Caco-2 (cell line): Measurements from ENCODE around the gene SMURF2. TPM values are rescaled to one million over a fixed set of nuclear protein-coding genes. Genes with fewer than 3 reads are reported as not detected.

Source experiments
- BruUV-seq: library from RNA; stranded (reverse); fragments of 400-500 nt; replicated peaks from 2 replicates; lab custom pipeline; 2021; lab: Mats Ljungman, UMichigan
- CTCF ChIA-PET: fragments of 300-600 bp; sonication (Branson Sonifier 250); formaldehyde crosslinking; loops from one replicate; lab custom pipeline; 2022; ENCODE audit warnings: antibody characterized with exemption; lab: Charles Lee
- POLR2A ChIA-PET: fragments of 300-600 bp; sonication (Branson Sonifier 250); formaldehyde crosslinking; loops from one replicate; lab custom pipeline; 2022; ENCODE audit warnings: antibody characterized with exemption; lab: Charles Lee
- DNase-seq, 2 experiments: peaks; one replicate each; pipeline versions ENCODE4 v3.0.0 to v3.0.0-alpha.2; 2020 to 2022
- H3K27me3 ChIP-seq: replicated peaks from 2 replicates; pipeline ENCODE4 v1.6.0; 2011; ENCODE audit warnings: low read length; ENCODE audit not compliant: control insufficient read depth, insufficient read depth
- H3K36me3 ChIP-seq: 2 replicates; pipeline ENCODE4 v1.5.1; 2011; ENCODE audit warnings: low read length; ENCODE audit not compliant: control insufficient read depth, insufficient read depth
- H3K4me1 ChIP-seq: fragments of 250-450 bp; sonication (Bioruptor Pico); 2 replicates; pipeline ENCODE4 v1.5.1; 2020; ENCODE audit warnings: mild to moderate bottlenecking
- H3K4me3 ChIP-seq: 2 replicates; pipeline ENCODE4 v1.5.1; 2011; ENCODE audit warnings: low read depth, mild to moderate bottlenecking, control low read depth, low read length
- H3K9me3 ChIP-seq: fragments of 250-450 bp; sonication (Bioruptor Pico); 2 replicates; pipeline ENCODE4 v1.5.1; 2020; ENCODE audit warnings: mild to moderate bottlenecking, moderate library complexity
- H3K27ac Mint-ChIP-seq: one replicate; pipeline ENCODE4 v1.8.0; 2022; ENCODE audit warnings: mixed read lengths; ENCODE audit not compliant: unreplicated experiment
- H3K27me3 Mint-ChIP-seq: one replicate; pipeline ENCODE4 v1.8.0; 2022; ENCODE audit warnings: mixed read lengths; ENCODE audit not compliant: insufficient read depth, unreplicated experiment
- H3K36me3 Mint-ChIP-seq: one replicate; pipeline ENCODE4 v1.8.0; 2022; ENCODE audit warnings: mild to moderate bottlenecking, mixed read lengths; ENCODE audit not compliant: insufficient read depth, unreplicated experiment
- H3K4me1 Mint-ChIP-seq: one replicate; pipeline ENCODE4 v1.8.0; 2022; ENCODE audit warnings: low read depth, mixed read lengths; ENCODE audit not compliant: unreplicated experiment
- H3K4me3 Mint-ChIP-seq: one replicate; pipeline ENCODE4 v1.8.0; 2022; ENCODE audit warnings: mild to moderate bottlenecking, moderate library complexity, mixed read lengths; ENCODE audit not compliant: unreplicated experiment
- H3K9me3 Mint-ChIP-seq: one replicate; pipeline ENCODE4 v1.8.0; 2022; ENCODE audit warnings: mixed read lengths; ENCODE audit not compliant: unreplicated experiment
- intact Hi-C: fragments of 100-400 bp; cut with micrococcal nuclease; formaldehyde crosslinking; loops from one replicate; pipeline ENCODE4 v1.10.0; 2022; ENCODE audit not compliant: unreplicated experiment
- total RNA-seq: library from RNA; stranded (reverse); gene quantifications from 2 replicates; pipeline ENCODE4 v1.2.3, GENCODE V29; 2022
- TF ChIP-seq, protein P1 (sequence below), 2 experiments: fragments of 200-600 bp in 1 of 2; IDR thresholded peaks; 1 replicate in 1 of 2; 2 replicates in 1 of 2; pipeline versions ENCODE4 v1.5.1 to v1.8.0; 2011 to 2022; ENCODE audit warnings: antibody characterized with exemption in 1 of 2, control low read depth in 1 of 2, inconsistent platforms in 1 of 2, low read depth in 1 of 2, low read length in 1 of 2, mild to moderate bottlenecking in 1 of 2, moderate library complexity in 1 of 2; ENCODE audit not compliant: insufficient read depth in 1 of 2, severe bottlenecking in 1 of 2, unreplicated experiment in 1 of 2

The SMURF2 gene
- total RNA-seq, 1 experiment from 2014 or later, result 26.9 TPM

DNA sequence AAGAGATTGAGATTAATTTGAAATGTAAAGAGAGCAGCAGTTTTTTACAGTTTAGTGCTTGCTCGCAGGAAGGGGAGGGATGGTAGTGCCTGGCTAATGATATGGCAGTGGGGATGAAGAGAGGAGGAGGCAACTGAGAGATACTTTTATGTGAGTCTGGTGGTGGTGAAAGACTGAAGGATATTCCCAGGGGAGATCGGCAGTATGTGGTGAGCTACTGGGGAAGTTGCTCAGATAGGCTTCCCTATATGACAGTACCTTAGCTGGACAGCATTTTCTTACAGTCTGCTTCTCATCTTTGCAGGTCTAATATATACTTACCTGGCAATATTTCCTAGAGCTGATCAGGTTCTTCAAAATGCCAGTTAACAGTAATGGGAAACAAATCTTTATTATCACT lies 146.7 kb downstream of the SMURF2 start:
- intact Hi-C loops, result no loop called here
- TF ChIP-seq, protein P1, sequence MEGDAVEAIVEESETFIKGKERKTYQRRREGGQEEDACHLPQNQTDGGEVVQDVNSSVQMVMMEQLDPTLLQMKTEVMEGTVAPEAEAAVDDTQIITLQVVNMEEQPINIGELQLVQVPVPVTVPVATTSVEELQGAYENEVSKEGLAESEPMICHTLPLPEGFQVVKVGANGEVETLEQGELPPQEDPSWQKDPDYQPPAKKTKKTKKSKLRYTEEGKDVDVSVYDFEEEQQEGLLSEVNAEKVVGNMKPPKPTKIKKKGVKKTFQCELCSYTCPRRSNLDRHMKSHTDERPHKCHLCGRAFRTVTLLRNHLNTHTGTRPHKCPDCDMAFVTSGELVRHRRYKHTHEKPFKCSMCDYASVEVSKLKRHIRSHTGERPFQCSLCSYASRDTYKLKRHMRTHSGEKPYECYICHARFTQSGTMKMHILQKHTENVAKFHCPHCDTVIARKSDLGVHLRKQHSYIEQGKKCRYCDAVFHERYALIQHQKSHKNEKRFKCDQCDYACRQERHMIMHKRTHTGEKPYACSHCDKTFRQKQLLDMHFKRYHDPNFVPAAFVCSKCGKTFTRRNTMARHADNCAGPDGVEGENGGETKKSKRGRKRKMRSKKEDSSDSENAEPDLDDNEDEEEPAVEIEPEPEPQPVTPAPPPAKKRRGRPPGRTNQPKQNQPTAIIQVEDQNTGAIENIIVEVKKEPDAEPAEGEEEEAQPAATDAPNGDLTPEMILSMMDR (IDR thresholded peaks at IDR 0.05; ENCODE audit: insufficient read depth in 1 of 2, low read depth in 1 of 2, low read length in 1 of 2, severe bottlenecking in 1 of 2, unreplicated experiment in 1 of 2), result no peak
- no peak overlapping the region for H3K4me3 Mint-ChIP-seq
- H3K27me3 ChIP-seq, result no peaks in the 10 kb centered on the region
- H3K4me3 ChIP-seq, result no peak overlapping the region
- H3K4me1 ChIP-seq, result no peaks in the 10 kb centered on the region
- no peak overlapping the region for H3K27ac Mint-ChIP-seq
- no peaks in the 10 kb centered on the region; the same call in 1 of the 2 replicates for H3K36me3 ChIP-seq
- H3K27me3 Mint-ChIP-seq, result no peaks in the 10 kb centered on the region
- no TSS peak for BruUV-seq
- CTCF ChIA-PET, result no interaction called here
- no peak for DNase-seq
- H3K4me1 Mint-ChIP-seq, result no peaks in the 10 kb centered on the region
- H3K9me3 Mint-ChIP-seq, result no peaks in the 10 kb centered on the region
- POLR2A ChIA-PET, result interaction anchor here (0.9 kb wide), 1 partner anchor 19 kb away, joined by 4 read pairs; the partner anchor contains the start of gene POLG2
- H3K36me3 Mint-ChIP-seq, result peaks cover 90% of the 10 kb centered on the region
- H3K9me3 ChIP-seq, result no peaks in the 10 kb centered on the region

DNA sequence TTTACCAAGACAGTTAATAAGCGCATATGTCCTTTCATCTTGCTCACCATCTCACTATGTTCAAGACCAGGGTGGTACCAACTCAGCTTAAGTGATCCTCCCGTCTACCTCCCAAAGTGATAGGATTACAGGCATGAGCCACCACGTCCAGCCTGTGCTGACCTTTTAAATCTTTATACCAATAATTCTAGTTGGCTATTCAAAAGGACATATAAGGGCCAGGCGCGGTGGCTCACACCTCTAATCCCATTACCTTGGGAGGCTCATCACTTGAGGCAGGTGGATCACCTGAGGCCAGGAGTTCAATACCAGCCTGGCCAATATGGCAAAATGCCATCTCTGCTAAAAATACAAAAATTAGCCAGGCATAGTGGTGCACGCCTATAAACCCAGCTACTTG lies 152.9 kb downstream of the SMURF2 start:
- no peaks in the 10 kb centered on the region for H3K9me3 ChIP-seq
- ChIA-PET CTCF (no interaction called here), POLR2A (no interaction called here)
- H3K36me3 ChIP-seq, result peaks cover 1% of the 10 kb centered on the region; the same call in 1 of the 2 replicates
- TF ChIP-seq, protein P1 (IDR thresholded peaks at IDR 0.05; ENCODE audit: insufficient read depth in 1 of 2, low read depth in 1 of 2, low read length in 1 of 2, severe bottlenecking in 1 of 2, unreplicated experiment in 1 of 2), result no peak
- H3K27me3 ChIP-seq, result no peaks in the 10 kb centered on the region
- no peak overlapping the region for H3K4me3 ChIP-seq
- H3K27me3 Mint-ChIP-seq, result no peaks in the 10 kb centered on the region
- H3K36me3 Mint-ChIP-seq, result peaks cover 81% of the 10 kb centered on the region
- peak overlapping the region; percentile 97 for H3K4me3 Mint-ChIP-seq
- peaks cover 15% of the 10 kb centered on the region for H3K4me1 Mint-ChIP-seq
- BruUV-seq, result no TSS peak
- H3K9me3 Mint-ChIP-seq, result no peaks in the 10 kb centered on the region
- H3K27ac Mint-ChIP-seq, result no peak overlapping the region
- peaks cover 5% of the 10 kb centered on the region for H3K4me1 ChIP-seq
- intact Hi-C loops, result loop anchor here (5.0 kb wide), 1 partner anchor 153 kb away; the partner anchor contains the start of gene SMURF2
- DNase-seq, result no peak

DNA sequence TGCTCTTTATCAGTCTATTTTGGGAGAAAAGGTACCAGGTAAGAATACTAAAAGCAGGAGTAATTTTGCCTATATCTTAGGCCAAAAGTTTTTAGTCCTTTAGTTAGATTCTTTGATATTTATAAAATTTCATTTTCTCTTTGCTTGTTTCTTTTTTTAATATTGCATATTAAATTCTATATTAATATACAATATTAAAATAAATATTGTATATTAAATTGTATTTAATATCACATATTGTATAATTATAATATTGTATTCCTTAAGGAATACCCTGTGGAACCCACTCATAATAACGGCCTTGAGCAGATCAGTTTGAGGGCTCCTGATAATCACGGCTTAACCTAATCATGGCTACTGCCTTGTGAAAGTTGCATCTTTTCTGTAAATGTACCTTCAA lies 153.4 kb downstream of the SMURF2 start:
- H3K4me3 ChIP-seq, result no peak overlapping the region; the same call in 1 of the 2 replicates
- POLR2A ChIA-PET, result no interaction called here

More for the DNA sequence above, 153.4 kb downstream of the SMURF2 start:
- Mint-ChIP-seq H3K27ac (no peak overlapping the region), H3K4me1 (peaks cover 19% of the 10 kb centered on the region), H3K36me3 (peaks cover 81% of the 10 kb centered on the region), H3K9me3 (no peaks in the 10 kb centered on the region), H3K4me3 (peak overlapping the region; percentile 97), H3K27me3 (no peaks in the 10 kb centered on the region)
- Histone ChIP-seq H3K4me1 (peaks cover 10% of the 10 kb centered on the region), H3K36me3 (peaks cover 1% of the 10 kb centered on the region; the same call in 1 of the 2 replicates), H3K9me3 (no peaks in the 10 kb centered on the region), H3K27me3 (no peaks in the 10 kb centered on the region)
- CTCF ChIA-PET, result no interaction called here
- DNase-seq, result no peak
- intact Hi-C loops, result loop anchor here (5.0 kb wide), 1 partner anchor 154 kb away; the partner anchor contains the start of gene SMURF2
- BruUV-seq, result no TSS peak
- TF ChIP-seq, protein P1 (IDR thresholded peaks at IDR 0.05; ENCODE audit: insufficient read depth in 1 of 2, low read depth in 1 of 2, low read length in 1 of 2, severe bottlenecking in 1 of 2, unreplicated experiment in 1 of 2), result no peak
